AG04450 (cell line): ENCODE data around the gene MOB2. TPM values are rescaled to one million over a fixed set of nuclear protein-coding genes. Genes with fewer than 3 reads are reported as not detected.

Experiments used
- CTCF ChIA-PET: fragments of 300-600, 350-600 bp; formaldehyde crosslinking; extraction: SDS; loops from one replicate; lab custom pipeline; 2022; ENCODE audit warnings: antibody characterized with exemption, inconsistent platforms; lab: Charles Lee
- POLR2A ChIA-PET: fragments of 350-600 bp; formaldehyde crosslinking; extraction: SDS; loops from one replicate; lab custom pipeline; 2021; ENCODE audit warnings: antibody characterized with exemption, inconsistent platforms; lab: Yijun Ruan, JAX
- DNase-seq: peaks from one replicate; pipeline ENCODE4 v3.0.0-alpha.2; 2011; ENCODE audit warnings: low read depth, low spot score
- H3K27ac ChIP-seq: one replicate; pipeline ENCODE4 v1.5.1; 2012; ENCODE audit warnings: low read depth, low read length, control low read depth
- H3K27me3 ChIP-seq: one replicate; pipeline ENCODE4 v1.6.0; 2012; ENCODE audit warnings: low read length; ENCODE audit not compliant: control insufficient read depth, insufficient read depth
- H3K4me3 ChIP-seq: 2 replicates; pipeline ENCODE4 v1.5.1; 2011; ENCODE audit warnings: mild to moderate bottlenecking, low read depth, low read length, control low read depth
- H3K9me3 ChIP-seq: 2 replicates; pipeline ENCODE4 v1.5.1; 2012; ENCODE audit warnings: low read length; ENCODE audit not compliant: control insufficient read depth, insufficient read depth
- CTCF ChIP-seq: IDR thresholded peaks from 2 replicates; pipeline ENCODE4 v1.5.1; 2011; ENCODE audit warnings: low read depth, low read length, control low read depth, inconsistent platforms
- polyA minus RNA-seq: library from RNA; depleted of rRNA, polyadenylated mRNA; stranded (reverse); fragments of >200 nt; gene quantifications from 2 replicates; pipeline ENCODE4 v1.2.3, GENCODE V29; 2011; rRNA and poly(A)+ RNA removed
- polyA plus RNA-seq: library from polyadenylated mRNA; depleted of rRNA; stranded (reverse); fragments of >200 nt; gene quantifications from 2 replicates; pipeline ENCODE4 v1.2.3, GENCODE V29; 2011; rRNA removed

Gene MOB2
- 19.9 and 29.7 TPM in 2 replicates for polyA plus RNA-seq
- 33.1 and 39.3 TPM in 2 replicates for polyA minus RNA-seq

GRCh38 chr11:1486054-1486825 is at the start of gene MOB2:
TSS of gene MOB2 (minus strand) at chr11:1486779. CDS start at chr11:1486556, 223 bp downstream.
- no peaks in the 10 kb centered on the region for H3K27me3 ChIP-seq
- H3K27ac ChIP-seq = no peak within 1 kb of the TSS
- DNase-seq = no peak
- CTCF ChIA-PET = no interaction called here
- H3K4me3 ChIP-seq = no peak within 1 kb of the TSS
- no peak for TF ChIP-seq CTCF
- POLR2A ChIA-PET = no interaction called here
- no peaks in the 10 kb centered on the region; the same call in 1 of the 2 replicates for H3K9me3 ChIP-seq

GRCh38 chr11:1534682-1535081 is 48.1 kb upstream of the MOB2 start:
- TF ChIP-seq CTCF = no peak
- Histone ChIP-seq H3K27me3 (peaks cover 9% of the 10 kb centered on the region), H3K9me3 (peaks cover 3% of the 10 kb centered on the region), H3K27ac (no peak overlapping the region), H3K4me3 (no peak overlapping the region)
- DNase-seq = no peak
- CTCF ChIA-PET = interaction anchor here (1.9 kb wide), 1 partner anchor 12 kb away, joined by 5 read pairs; no protein-coding TSS in a partner anchor
- POLR2A ChIA-PET = no interaction called here

- Histone ChIP-seq H3K9me3 (peaks cover 3% of the 10 kb centered on the region), H3K4me3 (no peak overlapping the region), H3K27me3 (peaks cover 6% of the 10 kb centered on the region), H3K27ac (no peak overlapping the region)
- ChIA-PET CTCF (no interaction called here), POLR2A (no interaction called here)
- TF ChIP-seq CTCF = no peak
- no peak for DNase-seq
These were observed 47.6 kb upstream of the MOB2 start for GRCh38 chr11:1534171-1534570.

- Histone ChIP-seq H3K27me3 (peaks cover 3% of the 10 kb centered on the region), H3K9me3 (peaks cover 3% of the 10 kb centered on the region), H3K4me3 (no peak overlapping the region), H3K27ac (no peak overlapping the region)
- TF ChIP-seq CTCF = no peak
- ChIA-PET CTCF (no interaction called here), POLR2A (no interaction called here)
- DNase-seq = no peak
These were observed 46.8 kb upstream of the MOB2 start for GRCh38 chr11:1533342-1533725.

- H3K27me3 ChIP-seq = no peaks in the 10 kb centered on the region
- no peak overlapping the region for H3K4me3 ChIP-seq
- H3K9me3 ChIP-seq = no peaks in the 10 kb centered on the region; the same call in 1 of the 2 replicates
- no peak overlapping the region for H3K27ac ChIP-seq
- no peak for DNase-seq
- no peak for TF ChIP-seq CTCF
- ChIA-PET CTCF (interaction anchor here (0.7 kb wide), 1 partner anchor 17 kb away, joined by 3 read pairs; no protein-coding TSS in a partner anchor), POLR2A (no interaction called here)
These were observed 46.2 kb upstream of the MOB2 start for GRCh38 chr11:1532606-1533341.
